Measurements from ENCODE around the gene SORBS2.
"Not testable (repeated sequence)": the region's sequence is repeated elsewhere in the genome, so short reads cannot be mapped to it uniquely, and the experiment has no call there.

Gene SORBS2

GRCh38 chr4:185723631-185724260 is 88.2 kb downstream of the SORBS2 start:
- Histone ChIP-seq H3K4me1 (ENCODE audit: control insufficient read depth, insufficient read depth, low read length) (peaks cover 18% of the 10 kb centered on the region), H3K27me3 (ENCODE audit: control insufficient read depth, insufficient read depth, low read length) (no peaks in the 10 kb centered on the region), H3K4me3 (ENCODE audit: low read length) (no peak overlapping the region), H3K9ac (ENCODE audit: low read length) (no peak overlapping the region), H3K36me3 (ENCODE audit: control insufficient read depth, insufficient read depth, low read length) (no peaks in the 10 kb centered on the region), H3K9me3 (ENCODE audit: control insufficient read depth, low read length) (no peaks in the 10 kb centered on the region)

GRCh38 chr4:185722029-185722316 is 90.0 kb downstream of the SORBS2 start:
- Histone ChIP-seq H3K4me3 (ENCODE audit: low read length) (no peak overlapping the region), H3K36me3 (ENCODE audit: control insufficient read depth, insufficient read depth, low read length) (no peaks in the 10 kb centered on the region), H3K9me3 (ENCODE audit: control insufficient read depth, low read length) (no peaks in the 10 kb centered on the region), H3K27me3 (ENCODE audit: control insufficient read depth, insufficient read depth, low read length) (no peaks in the 10 kb centered on the region), H3K9ac (ENCODE audit: low read length) (no peak overlapping the region), H3K4me1 (ENCODE audit: control insufficient read depth, insufficient read depth, low read length) (peaks cover 28% of the 10 kb centered on the region)

DNA sequence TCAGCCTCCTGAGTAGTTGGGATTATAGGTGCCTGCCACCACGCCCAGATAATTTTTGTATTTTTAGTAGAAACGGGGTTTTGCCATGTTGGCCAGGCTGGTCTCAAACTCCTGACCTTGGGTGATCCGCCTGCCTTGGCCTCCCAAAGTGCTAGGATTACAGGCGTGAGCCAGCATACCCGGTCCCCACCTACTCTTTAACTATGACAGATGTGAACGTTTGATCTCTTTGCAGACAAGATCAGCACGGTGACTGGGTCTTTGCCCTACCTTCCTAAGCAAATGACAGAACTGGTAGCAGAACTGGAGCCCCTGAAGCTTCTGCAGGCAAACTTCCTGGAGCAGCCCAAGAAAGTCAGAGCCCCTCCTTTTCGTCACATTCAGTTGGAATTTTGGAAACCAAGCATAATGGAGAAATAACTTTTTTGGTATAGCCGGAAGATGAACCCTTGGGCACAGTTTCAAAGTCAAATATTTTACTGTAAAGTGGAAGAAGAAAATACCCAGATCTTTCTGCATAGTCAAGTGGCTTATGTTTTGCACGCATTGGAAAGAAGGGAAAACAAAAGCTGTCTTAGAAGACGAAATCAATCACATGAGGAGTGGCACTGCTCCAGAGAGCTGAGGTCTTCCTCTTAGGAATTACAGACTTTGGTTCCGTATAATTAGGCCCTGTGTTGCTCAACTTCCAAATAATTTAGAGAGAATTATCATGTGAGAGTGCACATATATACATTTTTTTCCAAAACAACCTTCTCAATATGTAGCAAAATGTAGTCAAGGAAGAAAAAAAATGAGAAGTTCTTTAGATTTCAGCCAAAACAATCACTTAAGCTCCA is 90.6 kb downstream of the SORBS2 start:
- no peaks in the 10 kb centered on the region for H3K27me3 ChIP-seq (ENCODE audit: control insufficient read depth, insufficient read depth, low read length)
- peaks cover 33% of the 10 kb centered on the region for H3K4me1 ChIP-seq (ENCODE audit: control insufficient read depth, insufficient read depth, low read length)
- H3K4me3 ChIP-seq (ENCODE audit: low read length): no peak overlapping the region
- H3K9me3 ChIP-seq (ENCODE audit: control insufficient read depth, low read length): no peaks in the 10 kb centered on the region
- H3K9ac ChIP-seq (ENCODE audit: low read length): no peak overlapping the region
- H3K36me3 ChIP-seq (ENCODE audit: control insufficient read depth, insufficient read depth, low read length): no peaks in the 10 kb centered on the region

DNA sequence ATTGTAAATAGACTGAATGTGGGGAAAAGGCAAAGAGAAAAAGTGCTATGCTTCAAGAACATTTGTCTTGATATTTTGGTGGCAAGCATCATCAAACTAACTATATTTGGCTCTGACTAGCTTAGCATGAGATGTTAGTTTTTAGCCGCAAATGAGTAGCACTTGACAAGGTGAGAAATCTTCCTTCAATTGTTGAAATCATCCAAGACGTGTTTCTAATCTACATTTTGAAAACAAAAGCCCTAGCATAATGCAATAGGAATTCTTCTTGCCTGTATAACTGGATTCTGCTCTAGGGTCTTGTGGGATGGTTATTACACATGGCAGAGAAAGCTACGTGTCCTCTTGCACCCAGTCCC is 92.5 kb downstream of the SORBS2 start:
- Histone ChIP-seq H3K36me3 (ENCODE audit: control insufficient read depth, insufficient read depth, low read length) (no peaks in the 10 kb centered on the region), H3K27me3 (ENCODE audit: control insufficient read depth, insufficient read depth, low read length) (no peaks in the 10 kb centered on the region), H3K9me3 (ENCODE audit: control insufficient read depth, low read length) (no peaks in the 10 kb centered on the region), H3K4me3 (ENCODE audit: low read length) (no peak overlapping the region), H3K4me1 (ENCODE audit: control insufficient read depth, insufficient read depth, low read length) (peaks cover 48% of the 10 kb centered on the region), H3K9ac (ENCODE audit: low read length) (no peak overlapping the region)

DNA sequence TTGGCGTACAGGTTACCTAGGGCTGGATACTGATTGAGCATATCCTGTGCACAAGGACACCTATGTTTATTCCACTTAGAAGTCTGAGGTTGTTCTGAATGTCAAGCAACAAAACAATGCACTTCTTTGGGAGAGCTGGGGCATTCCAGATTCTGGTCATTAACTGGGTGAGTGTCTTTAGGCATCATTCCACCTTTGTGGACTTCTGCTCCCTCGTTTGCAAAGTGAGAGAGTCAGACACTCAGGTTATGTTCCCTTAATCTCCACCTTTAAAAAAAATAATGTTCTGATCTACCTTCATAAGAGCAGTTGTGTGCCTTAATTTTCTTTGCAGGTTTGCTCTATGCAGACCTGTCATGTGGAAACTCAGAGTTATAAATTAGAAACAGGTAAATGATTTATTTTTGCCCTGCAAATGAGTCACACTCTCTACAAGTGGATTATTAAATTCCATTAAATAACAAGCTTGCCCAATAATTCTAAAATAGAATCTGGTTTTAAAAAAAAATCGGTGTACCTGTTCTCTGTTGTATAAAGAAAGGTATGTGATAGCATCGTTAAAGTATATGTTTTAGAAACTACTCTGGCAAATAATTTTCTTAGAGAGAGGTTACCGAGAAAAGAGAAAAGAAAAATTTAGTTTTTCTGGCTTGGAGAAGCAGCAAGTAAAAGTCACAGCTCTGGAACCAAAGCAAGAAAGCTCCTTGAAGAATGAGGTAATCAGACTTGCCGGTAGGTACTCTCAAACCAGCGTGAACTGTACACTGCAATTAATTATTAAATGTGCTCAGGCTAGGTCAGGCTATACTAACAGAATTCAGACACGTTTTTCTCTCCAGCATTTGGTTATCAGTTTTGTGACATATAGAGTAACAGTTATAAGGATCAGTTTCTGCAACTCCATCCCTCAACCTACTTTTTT is 93.2 kb downstream of the SORBS2 start:
- Histone ChIP-seq H3K9ac (ENCODE audit: low read length) (no peak overlapping the region), H3K4me1 (ENCODE audit: control insufficient read depth, insufficient read depth, low read length) (peaks cover 45% of the 10 kb centered on the region), H3K36me3 (ENCODE audit: control insufficient read depth, insufficient read depth, low read length) (no peaks in the 10 kb centered on the region), H3K27me3 (ENCODE audit: control insufficient read depth, insufficient read depth, low read length) (no peaks in the 10 kb centered on the region), H3K9me3 (ENCODE audit: control insufficient read depth, low read length) (no peaks in the 10 kb centered on the region), H3K4me3 (ENCODE audit: low read length) (no peak overlapping the region)

DNA sequence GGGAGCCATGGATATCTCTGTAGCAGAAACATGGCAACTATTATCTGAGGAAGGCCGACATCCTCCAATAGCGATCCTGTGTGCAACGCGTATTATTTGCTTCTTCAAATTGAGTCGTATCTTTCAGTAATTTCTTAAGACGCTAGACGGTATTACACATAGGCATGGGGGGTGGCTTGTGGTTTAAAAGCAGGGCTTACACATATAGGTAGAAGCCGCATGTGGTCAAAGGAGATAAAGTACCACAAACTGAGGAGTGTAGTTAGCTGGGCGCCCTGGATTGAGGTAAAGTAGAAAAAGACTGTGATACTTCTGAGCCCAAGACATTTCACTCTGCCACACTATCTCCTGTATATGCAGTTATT is 94.6 kb downstream of the SORBS2 start:
- Histone ChIP-seq H3K27me3 (ENCODE audit: control insufficient read depth, insufficient read depth, low read length) (no peaks in the 10 kb centered on the region), H3K36me3 (ENCODE audit: control insufficient read depth, insufficient read depth, low read length) (no peaks in the 10 kb centered on the region), H3K4me1 (ENCODE audit: control insufficient read depth, insufficient read depth, low read length) (peaks cover 51% of the 10 kb centered on the region), H3K9ac (ENCODE audit: low read length) (no peak overlapping the region), H3K9me3 (ENCODE audit: control insufficient read depth, low read length) (no peaks in the 10 kb centered on the region), H3K4me3 (ENCODE audit: low read length) (no peak overlapping the region)

DNA sequence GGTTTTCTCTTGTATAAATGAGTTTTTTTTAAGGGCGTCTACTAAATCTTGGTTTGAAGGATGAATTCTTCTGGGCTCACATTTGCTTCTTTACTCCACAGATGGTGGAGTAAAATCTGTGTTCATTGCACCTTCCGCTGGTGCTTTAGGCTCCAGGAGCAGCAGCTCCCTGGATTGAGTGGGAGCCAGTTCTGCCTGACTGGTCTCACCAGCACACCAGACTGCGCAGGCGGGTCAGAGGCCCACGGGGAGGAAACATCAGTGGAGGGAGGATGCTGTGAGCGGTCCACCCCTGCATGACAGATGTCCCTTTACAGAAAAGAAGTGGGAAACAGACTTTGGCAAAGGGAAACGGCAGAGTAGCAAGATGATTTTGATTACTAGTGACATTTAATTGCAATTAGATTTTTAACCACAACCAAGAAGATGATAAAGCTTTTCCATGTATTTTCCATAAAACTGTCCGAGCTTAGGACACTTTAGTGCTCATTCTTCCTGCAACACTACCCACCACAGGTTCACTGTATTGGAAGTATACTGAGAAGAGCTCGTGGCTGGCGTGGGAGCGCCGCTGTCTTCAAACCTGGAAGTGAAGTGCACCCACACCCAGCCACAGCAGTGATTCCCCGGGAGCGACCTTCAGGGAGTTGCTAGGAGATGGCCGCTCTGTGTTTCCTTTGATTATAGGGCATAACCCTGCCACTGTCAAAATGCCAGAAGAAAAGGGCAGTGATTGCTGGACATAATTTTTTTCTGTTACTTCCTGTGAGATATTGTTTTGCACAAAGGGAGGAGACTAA is 95.2 kb downstream of the SORBS2 start:
- Histone ChIP-seq H3K27me3 (ENCODE audit: control insufficient read depth, insufficient read depth, low read length) (no peaks in the 10 kb centered on the region), H3K4me3 (ENCODE audit: low read length) (no peak overlapping the region), H3K4me1 (ENCODE audit: control insufficient read depth, insufficient read depth, low read length) (peaks cover 54% of the 10 kb centered on the region), H3K9me3 (ENCODE audit: control insufficient read depth, low read length) (no peaks in the 10 kb centered on the region), H3K36me3 (ENCODE audit: control insufficient read depth, insufficient read depth, low read length) (no peaks in the 10 kb centered on the region), H3K9ac (ENCODE audit: low read length) (no peak overlapping the region)

- Histone ChIP-seq H3K36me3 (ENCODE audit: control insufficient read depth, insufficient read depth, low read length) (no peaks in the 10 kb centered on the region), H3K9me3 (ENCODE audit: control insufficient read depth, low read length) (no peaks in the 10 kb centered on the region), H3K4me3 (ENCODE audit: low read length) (no peak overlapping the region), H3K9ac (ENCODE audit: low read length) (no peak overlapping the region), H3K27me3 (ENCODE audit: control insufficient read depth, insufficient read depth, low read length) (no peaks in the 10 kb centered on the region), H3K4me1 (ENCODE audit: control insufficient read depth, insufficient read depth, low read length) (peaks cover 50% of the 10 kb centered on the region)
Observed at GRCh38 chr4:185716141-185716551, 95.8 kb downstream of the SORBS2 start.

DNA sequence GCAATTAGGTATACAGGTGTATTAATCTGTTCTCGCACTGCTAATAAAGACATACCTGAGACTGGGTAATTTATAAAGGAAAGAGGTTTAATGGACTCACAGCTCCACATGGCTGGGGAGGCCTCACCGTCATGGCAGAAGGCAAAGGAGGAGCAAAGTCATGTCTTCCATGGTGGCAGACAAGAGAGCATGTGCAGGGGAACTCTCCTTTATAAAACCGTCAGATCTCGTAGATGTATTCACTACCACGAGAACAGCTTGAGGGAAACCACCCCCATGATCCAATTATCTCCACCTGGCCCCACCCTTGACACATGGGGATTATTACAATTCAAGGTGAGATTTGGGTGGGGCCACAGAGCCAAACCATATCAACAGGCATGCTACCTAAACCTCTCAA is 97.5 kb downstream of the SORBS2 start:
- H3K4me3 ChIP-seq (ENCODE audit: low read length); H3K9me3 ChIP-seq (ENCODE audit: control insufficient read depth, low read length); H3K36me3 ChIP-seq (ENCODE audit: control insufficient read depth, insufficient read depth, low read length); H3K27me3 ChIP-seq (ENCODE audit: control insufficient read depth, insufficient read depth, low read length); H3K9ac ChIP-seq (ENCODE audit: low read length): not testable (repeated sequence)
- H3K4me1 ChIP-seq (ENCODE audit: control insufficient read depth, insufficient read depth, low read length): peaks cover 50% of the 10 kb centered on the region

DNA sequence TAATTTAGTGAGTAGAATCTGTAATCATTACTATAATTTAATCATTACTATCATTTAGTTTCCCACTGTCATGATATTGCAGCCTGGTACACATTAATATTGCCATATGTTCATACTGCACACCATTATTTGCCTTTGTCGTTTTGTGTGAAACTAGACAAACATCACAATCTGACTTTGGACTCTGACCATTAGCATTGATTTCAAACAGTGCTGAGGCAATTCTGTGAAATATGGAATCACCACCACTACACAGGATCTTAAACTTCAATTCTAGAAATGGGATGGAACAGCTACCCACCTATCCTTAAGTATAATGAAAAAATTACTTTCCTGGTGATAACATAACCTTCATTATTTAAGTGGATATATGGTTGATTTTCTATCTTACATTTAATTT is 98.3 kb downstream of the SORBS2 start:
- H3K4me3 ChIP-seq (ENCODE audit: low read length): no peak overlapping the region
- no peaks in the 10 kb centered on the region for H3K27me3 ChIP-seq (ENCODE audit: control insufficient read depth, insufficient read depth, low read length)
- H3K4me1 ChIP-seq (ENCODE audit: control insufficient read depth, insufficient read depth, low read length): peaks cover 53% of the 10 kb centered on the region
- H3K9ac ChIP-seq (ENCODE audit: low read length): no peak overlapping the region
- H3K9me3 ChIP-seq (ENCODE audit: control insufficient read depth, low read length): no peaks in the 10 kb centered on the region
- no peaks in the 10 kb centered on the region for H3K36me3 ChIP-seq (ENCODE audit: control insufficient read depth, insufficient read depth, low read length)

GRCh38 chr4:185713272-185713671 is 98.7 kb downstream of the SORBS2 start:
- Histone ChIP-seq H3K9me3 (ENCODE audit: control insufficient read depth, low read length) (no peaks in the 10 kb centered on the region), H3K27me3 (ENCODE audit: control insufficient read depth, insufficient read depth, low read length) (no peaks in the 10 kb centered on the region), H3K9ac (ENCODE audit: low read length) (no peak overlapping the region), H3K4me3 (ENCODE audit: low read length) (no peak overlapping the region), H3K36me3 (ENCODE audit: control insufficient read depth, insufficient read depth, low read length) (no peaks in the 10 kb centered on the region), H3K4me1 (ENCODE audit: control insufficient read depth, insufficient read depth, low read length) (peaks cover 52% of the 10 kb centered on the region)
